Ishikawa (cell line): ENCODE measurements around the gene PTCH1.

Source experiments
- CEBPB ChIP-seq: IDR thresholded peaks from 2 replicates; pipeline ENCODE4 v1.6.1; 2012
- CREB1 ChIP-seq: IDR thresholded peaks from 2 replicates; pipeline ENCODE4 v1.6.1; 2012; ENCODE audit warnings: low read depth
- EGR1 ChIP-seq: IDR thresholded peaks from 2 replicates; pipeline ENCODE4 v1.6.1; 2012
- EP300 ChIP-seq: IDR thresholded peaks from 2 replicates; pipeline ENCODE4 v1.6.1; 2012; ENCODE audit warnings: borderline replicate concordance
- FOXM1 ChIP-seq: IDR thresholded peaks from 2 replicates; pipeline ENCODE4 v1.6.1; 2012; ENCODE audit warnings: low read depth, borderline replicate concordance
- MAX ChIP-seq: IDR thresholded peaks from 2 replicates; pipeline ENCODE4 v1.6.1; 2012
- NFIC ChIP-seq: IDR thresholded peaks from 2 replicates; pipeline ENCODE4 v1.6.1; 2012
- RAD21 ChIP-seq: IDR thresholded peaks from 2 replicates; pipeline ENCODE4 v1.6.1; 2012; ENCODE audit warnings: low read depth
- REST ChIP-seq: IDR thresholded peaks from 2 replicates; pipeline ENCODE4 v1.6.1; 2012; ENCODE audit warnings: low read depth, mild to moderate bottlenecking
- TAF1 ChIP-seq: IDR thresholded peaks from 2 replicates; pipeline ENCODE4 v1.6.1; 2012; ENCODE audit warnings: low read depth, mild to moderate bottlenecking
- TCF12 ChIP-seq: IDR thresholded peaks from 2 replicates; pipeline ENCODE4 v1.6.1; 2012; ENCODE audit warnings: low read depth
- TEAD4 ChIP-seq: IDR thresholded peaks from 2 replicates; pipeline ENCODE4 v1.6.1; 2012
- USF1 ChIP-seq: IDR thresholded peaks from 2 replicates; pipeline ENCODE4 v1.6.1; 2012
- YY1 ChIP-seq: IDR thresholded peaks from 2 replicates; pipeline ENCODE4 v1.6.1; 2012; ENCODE audit warnings: low read depth
- ZBTB7A ChIP-seq: IDR thresholded peaks from 2 replicates; pipeline ENCODE4 v1.6.1; 2012; ENCODE audit warnings: low read depth

PTCH1 gene

DNA sequence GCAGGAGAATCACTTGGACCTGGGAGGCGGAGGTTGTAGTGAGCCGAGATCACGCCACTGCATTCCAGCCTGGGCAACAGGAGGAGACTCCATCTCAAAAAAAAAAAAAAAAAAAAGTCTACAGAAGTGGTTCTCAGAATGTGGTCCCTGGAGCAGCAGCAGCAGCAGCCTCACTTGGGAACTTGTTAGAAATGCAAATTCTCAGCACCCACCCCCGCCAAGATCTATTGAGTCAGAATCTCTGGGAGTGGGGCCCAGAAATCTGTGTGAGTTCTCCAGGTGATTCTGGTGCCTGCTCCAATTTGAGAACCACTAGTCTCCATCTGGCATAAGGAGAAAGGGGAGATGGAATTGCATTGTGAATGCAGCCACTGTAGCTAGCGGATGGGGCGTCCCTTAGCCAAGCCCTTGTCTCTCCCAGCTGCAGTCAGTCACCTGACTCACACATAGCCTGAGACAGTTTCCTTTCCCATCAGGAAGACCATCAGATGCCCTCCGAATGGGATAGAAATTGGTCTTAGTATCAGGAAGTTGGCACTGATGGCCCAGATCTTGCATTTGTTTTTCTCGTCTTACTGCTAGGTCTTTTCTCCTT lies 12.2 kb upstream of the PTCH1 start:
- TF ChIP-seq REST (no peak), EGR1 (no peak), NFIC (no peak), TEAD4 (no peak), USF1 (no peak), EP300 (no peak), RAD21 (no peak), TCF12 (no peak), CREB1 (no peak), CEBPB (no peak), YY1 (no peak)

DNA sequence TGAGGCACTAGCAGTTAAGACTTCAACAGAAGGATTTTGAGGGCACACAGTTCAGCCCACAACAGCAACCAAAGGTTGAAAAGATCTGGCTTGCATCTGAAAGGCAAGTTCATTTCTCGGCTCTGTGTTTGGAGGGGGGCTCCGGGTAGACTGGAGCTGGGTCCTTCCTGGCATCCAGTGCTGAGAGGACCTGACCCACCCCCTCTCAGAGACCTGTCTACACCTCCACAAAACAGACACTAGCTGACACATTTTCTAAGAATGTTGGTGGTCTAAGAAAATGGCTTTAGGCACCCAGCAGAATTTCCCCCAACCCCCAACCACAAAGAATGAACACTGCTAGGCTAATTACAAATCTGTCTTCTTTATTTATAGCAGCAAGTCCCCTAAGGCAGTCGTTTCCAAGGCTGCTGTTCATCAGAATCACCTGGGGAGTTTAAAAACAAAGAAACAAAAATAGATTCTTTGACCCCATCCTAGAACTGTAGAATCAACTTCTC lies 6.2 kb upstream of the PTCH1 start:
- TF ChIP-seq EP300 = no peak
- TF ChIP-seq CREB1 = no peak
- TF ChIP-seq TCF12 = no peak
- TF ChIP-seq CEBPB = no peak
- TF ChIP-seq YY1 = no peak
- TF ChIP-seq USF1 = no peak
- no peak for TF ChIP-seq MAX
- no peak for TF ChIP-seq REST

GRCh38 chr9:95521699-95522098 lies 4.9 kb upstream of the PTCH1 start:
- TF ChIP-seq TCF12 = no peak
- no peak for TF ChIP-seq MAX
- no peak for TF ChIP-seq ZBTB7A
- no peak for TF ChIP-seq TEAD4
- TF ChIP-seq USF1 = no peak
- no peak for TF ChIP-seq CREB1
- no peak for TF ChIP-seq RAD21
- TF ChIP-seq REST = no peak
- TF ChIP-seq FOXM1 = no peak
- no peak for TF ChIP-seq CEBPB
- no peak for TF ChIP-seq EGR1
- no peak for TF ChIP-seq YY1
- TF ChIP-seq EP300 = no peak
- no peak for TF ChIP-seq TAF1
- TF ChIP-seq NFIC = no peak

GRCh38 chr9:95517559-95518425 lies 1.0 kb upstream of the PTCH1 start:
- TF ChIP-seq CEBPB (no peak), MAX (no peak), YY1 (no peak), CREB1 (no peak), REST (no peak), TAF1 (no peak), ZBTB7A (no peak), RAD21 (no peak), EP300 (no peak), FOXM1 (no peak), EGR1 (no peak), USF1 (no peak), NFIC (no peak), TEAD4 (no peak), TCF12 (no peak)
